PC-9 (cell line): Measurements from ENCODE around the gene MRPL43.

Source experiments
- EZH2 ChIP-seq: fragments of 200-600 bp; sonication (generic); IDR thresholded peaks from 2 replicates; pipeline ENCODE4 v1.8.0; 2017; ENCODE audit warnings: antibody characterized with exemption, low read depth
- TF ChIP-seq, protein P1 (sequence below): fragments of 200-600 bp; sonication (generic); conservative IDR thresholded peaks from 2 replicates; pipeline ENCODE4 v1.6.1; 2017; ENCODE audit warnings: mixed run types, antibody characterized with exemption, mild to moderate bottlenecking, moderate library complexity

DNA sequence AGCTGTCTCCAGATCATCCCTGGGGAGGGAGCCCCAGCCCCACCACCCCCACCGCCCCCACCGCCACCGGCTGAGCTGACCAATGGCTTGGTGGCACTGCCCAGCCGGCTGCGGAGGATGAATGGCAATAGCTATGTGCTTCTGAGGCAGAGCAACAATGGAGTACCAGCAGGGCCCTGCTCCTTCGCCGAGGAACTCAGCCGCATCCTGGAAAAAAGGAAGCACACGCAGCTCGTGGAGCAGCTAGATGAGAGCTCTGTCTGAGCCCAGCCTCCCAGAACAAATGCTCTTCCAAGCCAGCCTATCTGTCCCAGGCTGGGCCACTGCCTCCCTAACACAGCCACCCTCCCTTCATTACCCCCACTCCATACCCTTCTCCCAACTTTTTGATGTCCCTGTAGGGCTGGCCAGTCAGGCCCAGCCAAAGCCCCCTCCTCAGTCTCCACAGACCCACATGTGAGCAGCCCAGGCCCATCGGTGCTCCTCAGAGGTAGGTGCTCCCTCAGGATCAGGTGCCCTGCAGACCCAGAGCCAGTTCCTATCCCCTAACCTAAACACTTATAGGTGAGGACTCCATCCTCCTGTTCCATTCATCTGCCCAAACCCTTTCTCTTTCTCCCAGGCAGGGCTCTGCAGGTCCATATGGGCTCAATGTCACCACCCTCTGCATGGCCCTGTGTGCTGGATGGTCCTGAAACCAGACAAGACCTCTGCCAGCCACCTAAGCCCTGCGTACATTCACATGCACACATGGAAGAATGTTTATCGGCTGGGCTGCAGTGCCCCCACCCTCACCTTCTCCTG, 3.2 kb downstream of the MRPL43 start:
- TF ChIP-seq, protein P1, sequence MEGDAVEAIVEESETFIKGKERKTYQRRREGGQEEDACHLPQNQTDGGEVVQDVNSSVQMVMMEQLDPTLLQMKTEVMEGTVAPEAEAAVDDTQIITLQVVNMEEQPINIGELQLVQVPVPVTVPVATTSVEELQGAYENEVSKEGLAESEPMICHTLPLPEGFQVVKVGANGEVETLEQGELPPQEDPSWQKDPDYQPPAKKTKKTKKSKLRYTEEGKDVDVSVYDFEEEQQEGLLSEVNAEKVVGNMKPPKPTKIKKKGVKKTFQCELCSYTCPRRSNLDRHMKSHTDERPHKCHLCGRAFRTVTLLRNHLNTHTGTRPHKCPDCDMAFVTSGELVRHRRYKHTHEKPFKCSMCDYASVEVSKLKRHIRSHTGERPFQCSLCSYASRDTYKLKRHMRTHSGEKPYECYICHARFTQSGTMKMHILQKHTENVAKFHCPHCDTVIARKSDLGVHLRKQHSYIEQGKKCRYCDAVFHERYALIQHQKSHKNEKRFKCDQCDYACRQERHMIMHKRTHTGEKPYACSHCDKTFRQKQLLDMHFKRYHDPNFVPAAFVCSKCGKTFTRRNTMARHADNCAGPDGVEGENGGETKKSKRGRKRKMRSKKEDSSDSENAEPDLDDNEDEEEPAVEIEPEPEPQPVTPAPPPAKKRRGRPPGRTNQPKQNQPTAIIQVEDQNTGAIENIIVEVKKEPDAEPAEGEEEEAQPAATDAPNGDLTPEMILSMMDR = no peak
- TF ChIP-seq EZH2 = no peak
